ENCODE measurements around the gene CLASP1. TPM values are rescaled to one million over a fixed set of nuclear protein-coding genes. Genes with fewer than 3 reads are reported as not detected.
"Not testable (repeated sequence)": the region's sequence is repeated elsewhere in the genome, so short reads cannot be mapped to it uniquely, and the experiment has no call there.

CLASP1 gene
- total RNA-seq, 1 experiment from 2014 or later = 27.0 TPM

DNA sequence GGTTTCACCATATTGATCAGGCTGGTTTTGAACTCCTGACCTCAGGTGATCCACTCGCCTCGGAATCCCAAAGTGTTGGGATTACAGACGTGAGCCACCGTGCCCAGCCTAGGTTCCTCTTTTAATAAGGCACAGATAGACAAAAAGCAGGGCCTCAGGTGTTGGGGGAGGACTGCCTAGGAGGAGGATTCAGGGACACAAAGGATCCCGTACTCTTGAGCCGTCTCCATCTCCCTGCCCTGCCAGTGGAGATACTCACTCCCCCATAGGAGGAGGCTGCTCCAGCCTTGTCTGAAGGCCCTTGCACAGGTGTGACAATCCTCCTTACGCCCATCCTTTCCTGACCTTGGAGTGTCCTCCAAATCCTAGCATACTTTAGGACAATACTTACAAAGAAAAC lies 332.3 kb downstream of the CLASP1 start:
- in situ Hi-C loops (cut with HindIII; ENCODE audit: low pct_unique_long_range_greater_than_20kb, low sequenced_read_pairs) = no loop called here

DNA sequence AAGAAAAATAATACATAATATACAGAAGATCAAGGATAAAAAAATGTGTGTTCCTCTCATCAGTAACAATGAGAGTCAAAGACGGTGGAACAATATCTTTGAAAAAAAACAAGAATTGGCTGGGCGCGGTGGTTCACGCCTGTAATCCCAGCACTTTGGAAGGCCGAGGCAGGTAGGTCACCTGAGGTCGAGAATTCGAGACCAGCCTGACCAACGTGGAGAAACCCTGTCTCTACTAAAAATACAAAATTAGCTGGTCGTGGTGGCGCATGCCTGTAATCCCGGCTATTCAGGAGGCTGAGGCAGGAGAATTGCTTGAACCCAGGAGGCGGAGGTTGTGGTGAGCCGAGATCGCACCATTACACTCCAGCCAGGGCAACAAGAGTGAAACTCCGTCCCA lies 335.6 kb downstream of the CLASP1 start:
- in situ Hi-C loops (cut with HindIII; ENCODE audit: low pct_unique_long_range_greater_than_20kb, low sequenced_read_pairs); DNase-seq (ENCODE audit: low read depth, low spot score): not testable (repeated sequence)

More for the DNA sequence above, 332.3 kb downstream of the CLASP1 start:
- no peak for DNase-seq (ENCODE audit: low read depth, low spot score)

DNA sequence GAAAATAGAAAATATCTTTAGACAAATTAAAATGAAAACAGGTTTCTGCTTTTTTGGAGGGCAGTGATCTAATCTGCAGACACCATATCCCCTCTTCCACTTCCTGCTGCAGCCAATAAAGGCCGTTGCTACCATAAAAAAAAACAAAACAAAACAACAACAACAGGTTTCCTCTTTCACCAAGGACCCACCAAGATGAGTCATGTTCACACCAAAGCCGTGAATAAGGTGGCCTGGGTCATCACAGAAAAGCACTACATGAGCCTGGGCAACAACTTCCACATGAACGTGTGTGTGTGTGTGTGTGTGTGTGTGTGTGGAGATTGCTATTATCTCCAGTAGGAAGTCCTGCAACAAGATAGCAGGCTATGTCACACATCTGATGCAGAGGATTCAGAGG lies 339.5 kb downstream of the CLASP1 start:
- in situ Hi-C loops (cut with HindIII; ENCODE audit: low pct_unique_long_range_greater_than_20kb, low sequenced_read_pairs) = no loop called here
- no peak for DNase-seq (ENCODE audit: low read depth, low spot score)

DNA sequence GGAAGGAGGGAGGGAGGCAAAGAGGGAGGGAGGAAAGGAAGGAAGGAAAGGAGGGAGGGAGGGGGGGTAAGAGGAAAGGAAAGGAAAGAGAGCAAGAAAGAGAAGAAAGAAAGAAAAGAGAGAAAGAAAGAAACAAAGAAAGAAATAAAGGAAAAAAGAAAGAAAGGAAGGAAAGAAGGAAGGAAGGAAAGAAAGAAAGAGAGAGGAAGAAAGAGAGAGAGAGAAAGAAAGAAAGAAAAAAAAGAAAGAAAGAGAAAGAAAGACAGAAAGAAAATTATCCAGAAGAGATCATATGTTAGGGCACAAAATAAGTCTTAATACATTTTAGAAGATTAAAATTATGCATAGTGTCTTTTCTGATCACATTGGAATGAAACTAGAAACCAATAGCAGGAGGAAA lies 339.9 kb downstream of the CLASP1 start:
- DNase-seq (ENCODE audit: low read depth, low spot score) = no peak
- in situ Hi-C loops (cut with HindIII; ENCODE audit: low pct_unique_long_range_greater_than_20kb, low sequenced_read_pairs) = no loop called here

DNA sequence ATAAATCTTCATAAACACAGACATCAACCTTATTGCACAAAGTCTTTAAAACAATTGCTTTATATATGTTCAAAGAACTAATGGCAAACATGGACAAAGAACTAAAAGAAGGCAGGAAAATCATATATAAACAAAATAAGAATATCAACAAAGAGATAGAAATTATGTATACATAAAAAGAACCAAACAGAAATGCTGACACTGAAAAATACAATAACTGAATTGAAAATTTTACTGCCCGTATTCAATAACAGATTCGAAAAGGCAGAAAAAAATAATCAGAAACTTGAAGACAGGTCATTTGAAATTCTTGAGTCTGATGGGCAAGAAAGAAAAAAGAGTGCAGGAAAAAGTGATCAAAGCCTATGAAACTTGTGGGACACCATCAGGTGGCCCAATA lies 342.2 kb downstream of the CLASP1 start:
- in situ Hi-C loops (cut with HindIII; ENCODE audit: low pct_unique_long_range_greater_than_20kb, low sequenced_read_pairs) = no loop called here
- no peak for DNase-seq (ENCODE audit: low read depth, low spot score)

DNA sequence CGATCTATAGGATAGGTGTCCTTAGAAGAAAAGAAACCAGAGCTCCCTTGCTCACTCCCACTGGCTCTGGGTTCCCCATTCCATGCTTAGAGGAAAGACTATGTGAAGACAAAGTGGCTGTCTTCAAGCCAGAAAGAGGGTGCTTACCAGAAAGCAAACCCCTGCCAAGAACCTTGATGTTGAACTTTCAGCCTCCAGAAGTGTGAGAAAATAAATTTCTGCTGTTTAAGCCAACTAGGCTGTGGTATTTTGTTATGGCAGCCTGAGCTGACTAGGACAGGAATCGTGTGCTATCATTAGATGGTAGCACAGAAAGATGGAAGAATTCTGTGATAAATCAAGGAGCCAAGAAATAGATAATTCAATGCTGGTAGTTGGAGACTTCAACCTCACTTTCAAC lies 344.3 kb downstream of the CLASP1 start:
- no peak for DNase-seq (ENCODE audit: low read depth, low spot score)
- in situ Hi-C loops (cut with HindIII; ENCODE audit: low pct_unique_long_range_greater_than_20kb, low sequenced_read_pairs) = no loop called here

DNA sequence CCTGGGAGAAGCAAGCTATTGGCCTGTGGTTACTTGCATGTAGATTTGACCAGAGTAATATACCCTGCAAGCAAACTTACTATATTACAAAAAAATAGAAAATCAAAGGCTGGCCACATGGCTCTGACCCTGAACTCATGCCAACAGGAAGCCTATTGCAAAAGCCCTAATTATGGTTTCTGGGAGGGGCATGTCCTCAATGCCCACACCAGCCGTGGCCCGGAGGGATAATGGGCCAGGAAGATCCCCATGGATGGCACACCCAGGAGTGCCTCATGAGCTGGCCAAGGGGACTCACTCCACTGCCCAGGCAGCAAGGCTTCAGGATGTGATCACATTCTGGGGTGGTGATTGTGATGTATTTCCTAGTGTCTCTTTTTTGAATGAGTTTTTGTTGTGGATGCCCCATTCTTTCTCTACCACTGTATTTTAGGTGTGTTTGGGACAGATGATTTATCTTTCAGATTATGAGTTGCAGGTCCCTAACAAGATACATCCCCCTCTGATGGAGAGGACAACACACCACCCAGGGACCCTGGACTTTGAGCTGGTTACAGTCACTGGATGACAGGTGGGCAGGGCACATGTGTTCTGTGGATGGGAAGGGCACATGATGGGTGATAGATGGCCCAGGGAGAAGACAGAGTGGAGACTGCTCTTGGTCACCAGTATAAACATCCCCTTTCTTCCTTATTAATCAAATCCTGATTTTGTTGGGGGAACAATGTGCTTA lies 345.6 kb downstream of the CLASP1 start:
- DNase-seq (ENCODE audit: low read depth, low spot score) = no peak
- in situ Hi-C loops (cut with HindIII; ENCODE audit: low pct_unique_long_range_greater_than_20kb, low sequenced_read_pairs) = no loop called here

DNA sequence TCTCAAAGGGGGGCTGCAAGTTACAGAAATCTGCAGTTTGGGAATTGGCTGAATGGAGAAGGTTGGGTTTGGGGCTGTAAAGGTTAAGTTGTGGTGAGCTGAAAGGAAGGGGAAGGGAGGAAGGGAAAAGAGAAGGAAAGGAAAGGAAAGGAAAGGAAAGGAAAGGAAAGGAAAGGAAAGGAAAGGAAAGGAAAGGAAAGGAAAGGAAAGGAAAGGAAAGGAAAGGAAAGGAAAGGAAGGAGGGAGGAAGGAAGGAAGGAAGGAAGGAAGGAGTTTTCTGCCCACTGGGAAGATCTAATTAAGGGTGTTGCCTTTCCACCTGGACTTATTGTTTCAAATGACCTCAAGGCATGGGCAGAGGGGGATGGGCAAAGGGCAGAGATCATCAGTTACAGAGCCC lies 348.1 kb downstream of the CLASP1 start:
- DNase-seq (ENCODE audit: low read depth, low spot score); in situ Hi-C loops (cut with HindIII; ENCODE audit: low pct_unique_long_range_greater_than_20kb, low sequenced_read_pairs): not testable (repeated sequence)

DNA sequence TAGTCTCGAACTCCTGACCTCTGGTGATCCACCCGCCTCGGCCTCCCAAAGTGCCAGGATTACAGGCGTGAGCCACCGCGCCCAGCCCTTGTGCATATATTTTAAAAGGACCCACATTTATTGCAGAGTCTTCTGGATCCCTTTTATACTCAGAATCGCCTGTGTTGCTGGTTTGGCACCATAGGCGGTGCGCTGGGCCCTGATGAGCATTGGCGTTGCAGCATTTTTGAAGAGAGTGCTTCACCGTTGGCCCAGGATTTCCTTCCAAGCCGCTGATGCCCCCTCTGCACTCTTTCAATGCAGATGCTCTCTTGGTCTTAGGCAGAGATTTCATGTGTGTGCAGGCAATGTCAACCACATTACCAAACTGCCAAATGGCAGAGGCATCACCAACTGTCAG lies 350.8 kb downstream of the CLASP1 start:
- DNase-seq (ENCODE audit: low read depth, low spot score) = no peak
- in situ Hi-C loops (cut with HindIII; ENCODE audit: low pct_unique_long_range_greater_than_20kb, low sequenced_read_pairs) = no loop called here

DNA sequence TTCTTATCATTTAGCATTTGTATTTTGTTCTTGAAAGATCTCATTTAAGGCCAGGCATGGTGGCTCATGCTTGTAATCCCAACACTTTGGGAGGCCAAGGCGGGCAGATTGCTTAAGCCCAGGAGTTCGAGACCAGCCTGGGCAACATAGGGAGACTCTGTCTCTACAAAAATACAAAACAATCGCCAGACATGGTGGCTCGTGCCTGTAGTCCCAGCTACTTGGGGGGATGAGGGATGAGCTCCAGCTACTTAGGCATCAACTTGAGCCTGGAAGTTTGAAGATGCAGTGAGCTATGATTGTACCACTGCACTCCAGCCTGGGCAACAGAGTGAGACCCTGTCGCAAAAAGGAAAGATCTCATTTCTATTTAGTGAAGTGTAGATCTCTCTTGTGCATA lies 351.4 kb downstream of the CLASP1 start:
- in situ Hi-C loops (cut with HindIII; ENCODE audit: low pct_unique_long_range_greater_than_20kb, low sequenced_read_pairs) = not testable (repeated sequence)

DNA sequence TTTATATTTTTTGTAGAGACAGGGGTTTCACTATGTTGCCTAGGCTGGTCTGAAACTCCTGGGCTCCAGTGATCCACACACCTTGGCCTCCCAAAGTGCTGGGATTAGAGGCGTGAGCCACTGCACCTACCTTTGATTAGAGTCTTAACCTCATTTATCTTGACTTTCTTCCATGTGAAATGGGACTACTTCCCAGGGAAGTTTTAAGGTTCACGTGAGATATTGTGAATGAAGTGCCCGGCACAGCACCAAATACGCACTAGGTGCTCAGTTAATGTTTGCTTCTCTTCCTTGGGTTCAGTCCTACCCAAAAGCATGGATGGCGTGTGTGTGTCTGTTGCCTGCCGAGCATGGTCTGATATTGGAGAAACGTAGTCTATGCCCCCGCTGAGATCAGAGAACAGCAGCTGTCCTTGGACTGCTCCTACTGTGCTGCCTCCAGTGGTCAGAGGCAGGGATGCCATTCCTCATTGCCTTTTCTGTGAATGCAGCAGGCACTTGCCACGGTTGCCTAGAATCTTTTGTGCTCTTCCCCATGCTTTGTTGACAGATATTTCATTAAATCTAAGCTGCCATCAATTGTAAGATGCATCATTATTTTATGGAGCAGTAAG lies 351.9 kb downstream of the CLASP1 start:
- peak; percentile 76 for DNase-seq (ENCODE audit: low read depth, low spot score)
- in situ Hi-C loops (cut with HindIII; ENCODE audit: low pct_unique_long_range_greater_than_20kb, low sequenced_read_pairs) = no loop called here

More for the DNA sequence above, 351.4 kb downstream of the CLASP1 start:
- not testable (repeated sequence) for DNase-seq (ENCODE audit: low read depth, low spot score)

DNA sequence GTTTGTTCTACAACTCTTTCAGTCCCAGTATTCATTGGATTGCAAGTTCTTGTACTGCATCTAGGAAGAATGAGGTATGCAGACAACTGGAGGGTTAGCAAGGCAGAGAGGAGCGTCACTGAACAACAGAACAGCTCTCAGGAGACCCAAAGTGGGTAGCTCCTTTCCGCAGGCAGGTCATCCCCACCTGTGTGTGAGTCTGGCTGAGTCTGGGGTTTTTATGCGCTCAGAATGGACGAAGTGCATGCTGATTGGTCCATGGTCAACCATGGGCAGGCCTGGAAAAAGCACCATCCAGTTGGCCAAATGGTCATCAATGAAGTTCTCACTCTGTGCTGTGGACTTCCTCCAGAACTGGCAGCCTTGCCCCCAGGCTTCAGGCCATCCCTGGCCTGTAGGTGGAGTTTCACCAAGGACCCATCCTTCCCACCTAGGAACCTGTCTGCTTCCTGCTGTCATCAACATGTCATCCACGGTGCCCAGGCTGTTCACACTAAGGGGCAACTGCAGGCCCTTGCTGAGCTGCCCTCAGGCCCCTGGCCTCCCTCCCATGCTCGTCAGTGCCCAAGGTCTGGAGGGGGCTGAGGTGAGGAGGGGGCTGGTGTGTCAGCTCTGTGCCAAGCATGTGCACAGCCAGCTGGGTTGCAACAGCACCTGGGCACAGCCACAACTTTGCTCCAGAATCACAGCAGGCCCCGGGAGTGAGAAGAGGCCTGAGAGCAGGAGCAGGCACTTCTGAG lies 353.2 kb downstream of the CLASP1 start:
- DNase-seq (ENCODE audit: low read depth, low spot score) = no peak
- in situ Hi-C loops (cut with HindIII; ENCODE audit: low pct_unique_long_range_greater_than_20kb, low sequenced_read_pairs) = no loop called here

DNA sequence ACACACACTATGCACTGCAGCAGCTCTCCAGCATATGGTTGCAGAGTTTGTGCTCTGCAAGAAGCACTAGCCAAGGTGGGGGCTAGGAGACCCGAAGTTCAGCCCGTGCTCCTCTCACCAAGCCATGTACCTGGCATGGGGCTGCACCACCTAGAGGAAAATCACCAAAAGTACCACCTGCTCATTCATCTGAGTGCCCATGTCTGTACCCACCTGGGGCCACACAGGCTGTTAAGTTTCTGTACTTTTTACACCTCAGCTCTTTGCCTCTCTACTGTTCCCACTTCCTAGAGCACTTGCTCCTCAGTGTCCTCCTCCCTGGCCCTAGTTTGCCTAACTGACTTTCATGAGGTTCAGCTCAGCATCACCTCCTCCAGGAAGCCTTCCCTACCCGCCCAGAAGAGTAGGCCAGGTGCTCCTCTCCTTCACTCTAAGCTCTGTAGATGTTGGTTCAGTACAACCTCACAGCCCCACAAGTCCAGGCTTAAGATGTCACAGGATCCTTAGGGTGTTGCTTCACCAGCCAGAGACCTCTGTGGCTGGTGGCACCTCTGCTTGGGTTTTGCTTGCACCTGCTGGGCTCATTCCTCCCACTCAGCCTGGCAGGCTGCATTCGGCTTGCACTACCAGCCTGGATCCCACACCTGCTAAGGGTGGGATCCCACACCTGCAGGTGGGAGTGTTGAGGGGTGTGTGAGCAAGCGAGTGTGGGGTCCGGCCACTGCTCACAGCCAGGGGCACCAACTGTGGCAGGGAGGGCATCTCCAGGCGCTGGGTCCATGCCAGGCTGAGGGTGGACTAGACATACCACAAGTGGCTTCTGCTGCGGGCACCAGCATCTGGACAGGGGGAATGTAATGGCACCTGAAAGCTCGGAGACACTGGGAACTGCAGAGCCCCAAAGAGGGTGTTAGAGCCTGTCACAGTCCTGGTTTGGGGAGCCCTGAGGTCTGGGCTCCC lies 354.1 kb downstream of the CLASP1 start:
- no peak for DNase-seq (ENCODE audit: low read depth, low spot score)
- in situ Hi-C loops (cut with HindIII; ENCODE audit: low pct_unique_long_range_greater_than_20kb, low sequenced_read_pairs) = no loop called here

DNA sequence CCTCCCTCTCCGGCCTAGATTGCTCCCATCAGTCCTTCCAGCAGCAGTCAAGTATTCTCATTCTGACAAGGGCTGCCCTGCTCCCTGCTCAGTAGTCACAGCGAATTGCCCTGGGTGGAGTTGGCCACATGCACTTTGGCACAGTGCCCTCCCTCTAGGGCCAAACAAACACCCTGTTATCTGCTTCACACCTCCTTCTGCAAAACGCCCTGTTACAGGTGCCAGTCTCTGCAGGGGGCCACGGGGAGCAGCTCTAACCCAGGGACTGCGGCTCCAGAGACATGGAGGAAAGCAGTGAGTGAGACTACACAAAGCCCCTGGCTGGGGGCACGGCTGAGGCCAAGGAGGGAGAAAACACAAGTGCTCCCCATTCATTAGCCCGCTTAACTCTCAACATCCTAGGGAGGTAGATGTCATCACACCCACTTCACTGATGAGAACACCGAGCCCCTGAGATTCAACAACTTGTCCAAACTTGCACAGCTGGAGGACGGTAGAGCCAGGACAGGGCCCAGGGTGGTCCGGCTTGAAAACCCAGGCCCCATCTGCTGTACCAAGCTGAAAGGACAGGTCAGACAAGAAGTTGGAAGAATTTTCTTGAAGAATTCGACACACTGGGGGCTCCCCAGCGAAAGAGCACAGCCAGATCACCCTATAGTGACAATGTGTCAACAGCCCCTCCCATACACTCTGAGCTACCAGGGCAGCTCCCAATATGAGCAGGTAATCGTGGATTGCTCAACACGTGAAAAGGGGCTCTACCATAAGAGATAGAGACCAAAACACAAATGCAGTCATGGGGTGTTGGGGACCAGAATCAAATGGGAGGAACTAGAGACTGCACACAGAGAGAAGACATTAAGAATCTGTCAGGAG lies 355.6 kb downstream of the CLASP1 start:
- no peak for DNase-seq (ENCODE audit: low read depth, low spot score)
- in situ Hi-C loops (cut with HindIII; ENCODE audit: low pct_unique_long_range_greater_than_20kb, low sequenced_read_pairs) = no loop called here

DNA sequence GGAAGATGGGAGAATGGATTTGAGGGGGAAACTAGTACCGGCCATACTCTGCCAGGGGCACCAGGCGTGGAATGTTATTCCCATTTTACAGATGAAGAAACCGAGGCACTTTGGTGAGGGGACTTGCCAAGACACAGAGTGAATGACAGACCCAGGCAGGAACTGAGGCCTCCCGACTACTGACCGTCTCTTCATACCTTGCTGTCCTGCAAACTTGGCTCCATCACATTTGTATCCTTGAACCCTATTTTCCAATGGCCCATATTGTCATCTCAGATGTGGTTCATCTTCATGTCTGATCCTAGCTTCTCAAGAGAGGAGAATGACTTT lies 358.0 kb downstream of the CLASP1 start:
- DNase-seq (ENCODE audit: low read depth, low spot score) = no peak
- in situ Hi-C loops (cut with HindIII; ENCODE audit: low pct_unique_long_range_greater_than_20kb, low sequenced_read_pairs) = no loop called here

DNA sequence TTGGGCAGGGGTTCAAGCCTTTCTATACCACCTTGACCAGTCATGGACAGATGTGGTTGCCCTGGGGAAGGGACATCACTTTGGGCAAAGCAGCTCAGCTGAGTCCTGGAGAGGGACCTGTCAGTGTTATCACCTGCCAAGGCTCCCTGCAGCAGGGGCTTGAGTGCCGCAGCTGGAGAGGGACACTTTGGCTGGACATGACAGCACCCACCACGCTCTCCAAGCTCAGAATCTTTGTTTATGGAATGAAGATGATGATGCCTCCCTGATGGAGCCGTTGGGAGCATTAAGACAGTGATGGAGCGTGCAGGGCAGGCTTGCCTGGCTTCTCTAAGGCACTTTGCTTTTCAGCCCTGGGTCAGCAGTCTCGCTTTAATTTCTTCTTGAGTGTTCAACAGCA lies 360.0 kb downstream of the CLASP1 start:
- in situ Hi-C loops (cut with HindIII; ENCODE audit: low pct_unique_long_range_greater_than_20kb, low sequenced_read_pairs) = no loop called here
- no peak for DNase-seq (ENCODE audit: low read depth, low spot score)

All from SK-MEL-5 (cell line).